ENCODE measurements around the gene CDH20.

DNA sequence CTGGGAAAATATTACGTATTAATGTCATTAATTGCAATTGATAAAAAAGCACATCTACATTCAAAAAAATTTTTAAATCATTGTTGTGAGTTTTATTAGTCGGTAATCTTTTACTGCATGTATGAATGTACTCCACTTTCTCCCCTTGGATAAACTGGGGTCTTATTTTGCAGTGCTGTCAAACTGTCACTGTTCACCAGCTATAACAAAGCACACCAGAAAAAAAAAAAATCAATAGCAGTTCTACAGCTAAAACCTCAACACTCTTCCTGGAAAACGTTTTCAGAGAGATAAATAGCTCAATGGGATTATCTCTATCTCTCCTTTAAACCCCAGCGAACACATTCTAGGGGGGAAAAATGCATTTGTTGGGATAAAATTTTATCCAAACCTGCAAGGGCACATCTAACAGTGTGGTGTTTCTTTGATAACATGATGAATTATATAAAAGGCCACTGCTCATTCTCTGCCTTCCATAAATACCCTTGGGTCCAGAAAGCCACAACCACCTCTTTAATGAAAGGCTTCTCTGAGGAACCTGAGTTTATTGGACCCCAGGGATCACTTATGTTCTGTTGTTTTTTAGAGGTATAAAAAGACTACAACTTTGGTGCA, 219.9 kb downstream of the CDH20 start:
- TF ChIP-seq, protein P1, sequence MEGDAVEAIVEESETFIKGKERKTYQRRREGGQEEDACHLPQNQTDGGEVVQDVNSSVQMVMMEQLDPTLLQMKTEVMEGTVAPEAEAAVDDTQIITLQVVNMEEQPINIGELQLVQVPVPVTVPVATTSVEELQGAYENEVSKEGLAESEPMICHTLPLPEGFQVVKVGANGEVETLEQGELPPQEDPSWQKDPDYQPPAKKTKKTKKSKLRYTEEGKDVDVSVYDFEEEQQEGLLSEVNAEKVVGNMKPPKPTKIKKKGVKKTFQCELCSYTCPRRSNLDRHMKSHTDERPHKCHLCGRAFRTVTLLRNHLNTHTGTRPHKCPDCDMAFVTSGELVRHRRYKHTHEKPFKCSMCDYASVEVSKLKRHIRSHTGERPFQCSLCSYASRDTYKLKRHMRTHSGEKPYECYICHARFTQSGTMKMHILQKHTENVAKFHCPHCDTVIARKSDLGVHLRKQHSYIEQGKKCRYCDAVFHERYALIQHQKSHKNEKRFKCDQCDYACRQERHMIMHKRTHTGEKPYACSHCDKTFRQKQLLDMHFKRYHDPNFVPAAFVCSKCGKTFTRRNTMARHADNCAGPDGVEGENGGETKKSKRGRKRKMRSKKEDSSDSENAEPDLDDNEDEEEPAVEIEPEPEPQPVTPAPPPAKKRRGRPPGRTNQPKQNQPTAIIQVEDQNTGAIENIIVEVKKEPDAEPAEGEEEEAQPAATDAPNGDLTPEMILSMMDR (IDR thresholded peaks at IDR 0.05) = no peak
- TF ChIP-seq POLR2A (IDR thresholded peaks at IDR 0.05) = no peak

Measured in Peyer's patch (tissue), 4 donors.